K562 (cell line): Measurements from ENCODE around the gene VIPR2. TPM values are rescaled to one million over a fixed set of nuclear protein-coding genes. Genes with fewer than 3 reads are reported as not detected.

Experiments used
- ATAC-seq: fragments of 200-7000 bp; cut with Tn5 transposase; 3 replicates; pipeline ENCODE4 v1.9.1; 2020; ENCODE audit warnings: moderate library complexity
- BruUV-seq: library from RNA; stranded (reverse); fragments of 400-500 nt; replicated peaks from 2 replicates; lab custom pipeline; 2021; lab: Mats Ljungman, UMichigan
- CTCF ChIA-PET: fragments of 300-600 bp; formaldehyde crosslinking; extraction: SDS; loops from one replicate; lab custom pipeline; 2021; ENCODE audit warnings: low intra/inter-chr PET ratio; lab: Yijun Ruan, JAX
- POLR2A ChIA-PET: fragments of 300-600, 350-650 bp; sonication (Branson Sonifier 250); formaldehyde crosslinking; extraction: SDS; loops from one replicate; lab custom pipeline; 2021; ENCODE audit warnings: antibody characterized with exemption, inconsistent platforms; lab: Yijun Ruan, JAX
- DNase-seq, 4 experiments: peaks; one replicate each; pipeline versions ENCODE4 v3.0.0 to v3.0.0-alpha.2; 2011 to 2018; ENCODE audit warnings: low spot score in 3 of 4, mixed read lengths in 3 of 4; ENCODE audit errors: extremely low read depth in 1 of 4
- FAIRE-seq: peaks from 2 replicates; lab custom pipeline; 2011; peaks lifted over from hg19 to GRCh38; lab: Jason Lieb, UNC
- H2AFZ ChIP-seq: 2 replicates; pipeline ENCODE4 v1.6.0; 2011; ENCODE audit warnings: low read depth, low read length, control low read depth, inconsistent platforms
- H3K27ac ChIP-seq: fragments of 200-600 bp; 3 replicates; pipeline ENCODE4 v1.8.0; 2011; ENCODE audit warnings: low read depth, mild to moderate bottlenecking, control low read depth, inconsistent platforms, low read length, moderate library complexity, mixed read lengths; ENCODE audit errors: extremely low read depth
- H3K27me3 ChIP-seq, 2 experiments: fragments of 300-600 bp in 1 of 2; 2 replicates in 1 of 2; 3 replicates in 1 of 2; pipeline versions ENCODE4 v1.6.0 to v1.8.0; 2011; ENCODE audit warnings: inconsistent platforms in 2 of 2, low read length in 2 of 2, mild to moderate bottlenecking in 1 of 2, mixed read lengths in 1 of 2, moderate library complexity in 1 of 2; ENCODE audit not compliant: control insufficient read depth in 2 of 2, insufficient read depth in 2 of 2
- H3K36me3 ChIP-seq: fragments of 300-600 bp; 3 replicates; pipeline ENCODE4 v1.8.0; 2011; ENCODE audit warnings: mild to moderate bottlenecking, low read length, inconsistent platforms; ENCODE audit not compliant: control insufficient read depth, insufficient read depth
- H3K4me1 ChIP-seq, 2 experiments: fragments of 200-600 bp in 1 of 2; replicated peaks in 1 of 2; 2 replicates in 1 of 2; 3 replicates in 1 of 2; pipeline versions ENCODE4 v1.5.1 to v1.8.0; 2011; ENCODE audit warnings: inconsistent platforms in 2 of 2, low read length in 2 of 2, mild to moderate bottlenecking in 1 of 2, mixed read lengths in 1 of 2, moderate library complexity in 1 of 2; ENCODE audit not compliant: control insufficient read depth in 2 of 2, insufficient read depth in 2 of 2
- H3K4me2 ChIP-seq: 2 replicates; pipeline ENCODE4 v1.6.1; 2011; ENCODE audit warnings: low read length, control low read depth, inconsistent platforms, mixed read lengths; ENCODE audit not compliant: insufficient read depth
- H3K4me3 ChIP-seq: fragments of 200-600 bp; sonication (generic), shearing (Covaris generic); 2 replicates; pipeline ENCODE4 v1.5.1; 2016; ENCODE audit warnings: control low read depth, inconsistent platforms
- H3K79me2 ChIP-seq: fragments of 200-600 bp; 3 replicates; pipeline ENCODE4 v1.8.0; 2011; ENCODE audit warnings: low read length, inconsistent platforms; ENCODE audit not compliant: control insufficient read depth, insufficient read depth
- H3K9ac ChIP-seq, 2 experiments: 2 replicates each; pipeline versions ENCODE4 v1.6.0 to v1.6.1; 2011; ENCODE audit warnings: low read depth in 2 of 2, low read length in 2 of 2, control low read depth in 1 of 2, inconsistent platforms in 1 of 2, mild to moderate bottlenecking in 1 of 2, mixed read lengths in 1 of 2; ENCODE audit not compliant: insufficient read depth in 1 of 2
- H3K9me1 ChIP-seq: one replicate; pipeline ENCODE4 v1.6.0; 2011; ENCODE audit warnings: inconsistent platforms, mild to moderate bottlenecking, low read length, moderate library complexity; ENCODE audit not compliant: control insufficient read depth, insufficient read depth
- H3K9me3 ChIP-seq: replicated peaks from 2 replicates; pipeline ENCODE4 v1.5.1; 2011; ENCODE audit warnings: low read depth, low read length, inconsistent platforms; ENCODE audit not compliant: control insufficient read depth, insufficient read depth
- H4K20me1 ChIP-seq: replicated peaks from 2 replicates; pipeline ENCODE4 v1.6.1; 2011; ENCODE audit warnings: low read length, inconsistent platforms, mixed read lengths; ENCODE audit not compliant: control insufficient read depth, insufficient read depth
- SAFB ChIP-seq: fragments of 200-400 bp; formaldehyde crosslinking; IDR thresholded peaks from 2 replicates; pipeline ENCODE4 v1.6.1; 2017; ENCODE audit warnings: low read depth, low read length, borderline replicate concordance
- ZBED1 ChIP-seq: IDR thresholded peaks from 2 replicates; pipeline ENCODE4 v1.6.1; 2014
- WGBS: fragments of 100-300 bp; shearing (Covaris generic); methylation state at CpG from one replicate; pipeline ENCODE4 v1.1.6; 2016; ENCODE audit warnings: low coverage, mixed read lengths; ENCODE audit not compliant: insufficient coverage; ENCODE audit errors: missing lambda C conversion rate; 5-methylcytosine and 5-hydroxymethylcytosine counted together
- in situ Hi-C: fragments of 300-500 bp; cut with MboI; formaldehyde crosslinking; loops from 4 replicates; pipeline ENCODE4 v1.15.0; 2018; ENCODE audit warnings: inconsistent platforms, mixed read lengths
- intact Hi-C: fragments of 100-400 bp; cut with micrococcal nuclease; formaldehyde crosslinking; loops from 2 replicates; pipeline ENCODE4 v1.14.2; 2022
- polyA plus RNA-seq, 8 experiments: library from polyadenylated mRNA; depleted of rRNA in 4 of 8; stranded (reverse) in 5 of 8; unstranded in 3 of 8; fragments of >200 nt; fragmentation: Nextera tagmentation in 2 of 8; fragmentation: Illumina TruSeq in 1 of 8; extraction: Ambion mirVana in 2 of 8; extraction: Trizol in 1 of 8; gene quantifications; 2 replicates each; pipeline versions ENCODE4 v1.2.1 to v1.2.3, GENCODE V29; 2011 to 2014; ENCODE audit warnings: inconsistent platforms in 1 of 8, missing spikeins in 1 of 8
- total RNA-seq, 7 experiments: library from RNA; depleted of rRNA in 6 of 7; stranded (reverse); fragments of >200 nt in 6 of 7; fragmentation: Illumina TruSeq in 2 of 7; extraction: Trizol in 2 of 7; gene quantifications; 2 replicates each; pipeline versions ENCODE4 v1.2.1 to v1.2.3, GENCODE V29; 2011 to 2021; ENCODE audit warnings: low replicate concordance in 1 of 7
- TF ChIP-seq, protein P1 (sequence below): sonication (generic); formaldehyde crosslinking; IDR thresholded peaks from 2 replicates; pipeline ENCODE4 v1.8.0; 2022; ENCODE audit warnings: mild to moderate bottlenecking, missing genetic modification reagents

Gene VIPR2
- total and polyA plus RNA-seq, 9 of the 15 experiments (the other 6 are each of a cell fraction or from before 2014, with no cell fraction given) = 0.04 TPM; not detected in 8

DNA sequence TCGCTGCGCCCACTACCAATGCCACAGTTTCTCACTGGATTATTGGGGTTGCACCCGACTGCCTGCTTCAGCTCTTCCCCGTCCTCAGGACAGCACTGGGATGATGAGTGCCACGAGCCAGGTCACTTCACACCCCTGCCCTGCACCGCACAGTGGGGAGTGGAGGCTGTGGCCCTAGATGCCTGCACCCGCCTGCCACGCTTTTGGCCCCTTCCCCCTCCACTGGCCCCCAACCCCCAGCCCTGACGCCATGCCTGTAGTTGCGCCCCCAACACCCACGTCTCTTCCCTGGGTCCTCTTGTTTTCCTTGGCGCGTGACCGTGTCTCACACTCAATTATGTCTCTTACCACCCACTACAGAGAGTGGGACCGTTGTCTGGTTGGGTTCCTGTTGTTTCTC lies 134.3 kb downstream of the VIPR2 start:
- Histone ChIP-seq H3K27me3 (peaks cover 0 to 24% of the 10 kb centered on the region in 2 experiments; a peak in 2 of 5 replicates), H3K4me2 (no peak overlapping the region), H3K4me1 (peaks cover 26 to 45% of the 10 kb centered on the region in 2 experiments), H3K9me1 (no peaks in the 10 kb centered on the region), H2AFZ (no peak overlapping the region), H3K4me3 (no peak overlapping the region), H3K9ac (no peak overlapping the region), H3K79me2 (peaks cover 37% of the 10 kb centered on the region)
- 41% methylated on average over 15 of the region's 15 CpGs for WGBS
- ATAC-seq (no peak), FAIRE-seq (no peak), DNase-seq (no peak)
- POLR2A ChIA-PET = no interaction called here
- intact Hi-C loops (no loop called here), in situ Hi-C loops (no loop called here)
- no peak for TF ChIP-seq ZBED1
- TF ChIP-seq, protein P1, sequence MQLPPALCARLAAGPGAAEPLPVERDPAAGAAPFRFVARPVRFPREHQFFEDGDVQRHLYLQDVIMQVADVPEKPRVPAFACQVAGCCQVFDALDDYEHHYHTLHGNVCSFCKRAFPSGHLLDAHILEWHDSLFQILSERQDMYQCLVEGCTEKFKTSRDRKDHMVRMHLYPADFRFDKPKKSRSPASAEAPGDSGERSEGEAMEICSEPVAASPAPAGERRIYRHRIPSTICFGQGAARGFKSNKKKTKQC = no peak
- no peak for TF ChIP-seq SAFB
- TF ChIP-seq, all 486 proteins: peak for 0
- no TSS peak for BruUV-seq
- H3K9me3 ChIP-seq = no peaks in the 10 kb centered on the region
- H4K20me1 ChIP-seq = no peaks in the 10 kb centered on the region
- CTCF ChIA-PET = no interaction called here
- peaks cover 23% of the 10 kb centered on the region; the same call in 2 of the 3 replicates for H3K36me3 ChIP-seq
- H3K27ac ChIP-seq = no peak overlapping the region

DNA sequence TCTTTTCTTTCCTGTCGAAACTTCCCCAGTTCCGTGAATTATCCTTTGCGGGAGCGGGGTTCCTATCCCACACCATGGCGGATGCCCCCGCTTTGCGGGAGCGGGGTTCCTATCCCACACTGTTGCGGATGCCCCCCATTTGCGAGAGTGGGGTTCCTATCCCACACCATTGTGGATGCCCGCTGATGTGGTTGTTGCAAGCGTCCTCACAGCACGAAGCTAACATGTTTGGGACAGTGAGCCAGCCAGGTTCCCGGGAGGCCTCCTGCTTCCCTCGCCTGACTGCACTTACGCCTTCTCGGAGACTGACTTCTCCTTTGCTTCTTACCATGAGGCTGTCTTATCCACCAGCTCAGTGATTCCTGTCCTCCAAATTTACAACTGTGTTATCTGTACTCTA lies 134.7 kb downstream of the VIPR2 start:
- H3K79me2 ChIP-seq = peaks cover 34% of the 10 kb centered on the region
- no peaks in the 10 kb centered on the region for H3K9me3 ChIP-seq
- ATAC-seq (no peak), DNase-seq (no peak), FAIRE-seq (no peak)
- intact Hi-C loops (no loop called here), in situ Hi-C loops (no loop called here)
- H3K9me1 ChIP-seq = no peaks in the 10 kb centered on the region
- BruUV-seq = no TSS peak
- peaks cover 0 to 24% of the 10 kb centered on the region in 2 experiments; a peak in 2 of 5 replicates for H3K27me3 ChIP-seq
- 50% methylated on average over 17 of the region's 17 CpGs for WGBS
- peaks cover 23% of the 10 kb centered on the region; the same call in 2 of the 3 replicates for H3K36me3 ChIP-seq
- H3K9ac ChIP-seq = peak overlapping the region in 1 of 2 experiments; percentile 61; a peak in 1 of 4 replicates
- ChIA-PET POLR2A (interaction anchor here (0.9 to 1.4 kb wide), 2 partner anchors 10 to 16 kb away, joined by 3 to 4 read pairs; no protein-coding TSS in a partner anchor), CTCF (no interaction called here)
- H3K4me1 ChIP-seq = peaks cover 25 to 42% of the 10 kb centered on the region in 2 experiments; a peak in 4 of 5 replicates
- no peak overlapping the region for H3K4me2 ChIP-seq
- H4K20me1 ChIP-seq = no peaks in the 10 kb centered on the region
- no peak overlapping the region for H3K27ac ChIP-seq
- H3K4me3 ChIP-seq = no peak overlapping the region
- no peak overlapping the region for H2AFZ ChIP-seq
